GM21447 (cell line): ENCODE data around the gene OSBPL9.
"Not testable (repeated sequence)": the region's sequence is repeated elsewhere in the genome, so short reads cannot be mapped to it uniquely, and the experiment has no call there.

ENCODE experiments used
- ATAC-seq: cut with Tn5 transposase; IDR thresholded peaks from one replicate; pipeline ENCODE4 v1.9.1; 2021; ENCODE audit not compliant: unreplicated experiment

Gene OSBPL9

DNA sequence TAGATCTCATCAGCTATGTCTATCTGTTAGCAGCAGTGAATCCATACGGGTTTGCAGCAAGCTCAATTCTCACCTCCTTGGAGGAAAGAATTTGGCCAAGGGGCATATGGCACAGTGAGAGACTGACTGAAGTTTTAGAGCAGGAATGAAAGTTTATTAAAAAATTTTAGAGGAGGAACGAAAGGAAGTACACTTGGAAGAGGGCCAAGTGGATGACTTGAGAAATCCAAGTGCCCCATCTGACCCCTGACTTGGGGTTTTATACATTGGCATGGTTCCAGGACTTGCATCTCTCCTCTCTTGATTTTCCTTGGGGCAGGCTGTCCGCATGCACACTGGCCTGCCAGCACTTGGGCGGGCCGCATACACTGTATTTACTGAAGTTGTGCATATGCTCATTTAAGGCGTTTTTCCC is 9.2 kb upstream of the OSBPL9 start:
- ATAC-seq = no peak

DNA sequence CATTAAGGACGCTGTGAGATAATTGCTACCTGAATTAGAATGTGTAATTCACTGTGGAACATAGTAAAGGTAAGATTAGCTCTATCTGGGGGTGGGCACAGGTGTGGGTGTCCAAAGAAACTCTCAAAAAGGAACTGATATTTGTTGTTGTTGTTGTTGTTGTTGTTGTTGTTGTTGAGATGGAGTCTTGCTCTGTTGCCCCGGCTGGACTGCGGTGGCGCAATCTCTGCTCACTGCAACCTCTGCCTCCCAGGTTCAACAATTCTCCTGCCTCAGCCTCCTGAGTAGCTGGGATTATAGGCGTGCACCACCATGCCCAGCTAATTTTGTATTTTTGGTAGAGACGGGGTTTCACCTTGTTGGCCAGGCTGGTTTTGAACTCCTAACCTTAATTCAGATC is 6.8 kb upstream of the OSBPL9 start:
- not testable (repeated sequence) for ATAC-seq

DNA sequence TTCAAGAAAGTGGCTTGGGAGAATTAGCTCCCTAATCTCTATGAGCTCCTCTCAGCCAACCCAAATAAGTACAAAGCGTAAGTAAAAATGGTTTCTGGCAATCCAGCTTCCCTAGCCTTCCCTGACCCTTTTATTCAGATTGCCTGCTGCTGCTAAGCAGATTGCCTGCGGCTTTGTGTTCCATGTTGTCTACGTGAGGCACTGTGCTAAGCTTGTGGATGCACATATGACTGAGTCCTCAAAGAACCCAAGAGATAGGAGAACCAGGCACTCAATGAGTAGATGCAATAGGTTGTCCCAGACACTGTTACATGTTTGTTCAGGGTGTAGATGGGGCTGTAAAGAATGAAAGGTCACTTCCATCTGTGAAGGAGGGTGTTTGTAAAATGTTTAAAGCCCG is 6.3 kb upstream of the OSBPL9 start:
- no peak for ATAC-seq

DNA sequence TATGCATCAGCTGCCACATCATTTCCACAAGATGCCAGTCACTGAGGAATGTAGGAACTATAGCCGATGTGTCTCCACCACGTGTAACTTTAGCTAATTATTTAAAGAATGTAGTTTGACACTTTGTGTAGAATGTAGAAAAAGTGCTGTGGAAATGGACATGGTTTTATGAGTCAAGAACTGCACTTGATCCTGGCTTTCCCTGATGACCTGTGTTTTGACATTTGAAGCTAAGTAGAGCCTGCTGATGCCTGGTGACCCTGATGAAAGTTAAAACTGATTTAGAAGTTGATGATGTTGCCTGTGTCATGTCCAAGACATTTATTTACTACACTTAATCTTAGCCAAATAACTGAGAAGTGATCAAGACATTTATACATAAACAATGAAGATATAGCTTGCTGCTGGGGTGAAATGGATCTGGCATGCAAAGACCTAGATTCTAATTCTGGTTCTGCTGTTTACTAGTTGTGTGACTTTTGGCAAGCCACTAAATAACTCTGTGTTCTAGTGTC is 4.4 kb upstream of the OSBPL9 start:
- no peak for ATAC-seq

DNA sequence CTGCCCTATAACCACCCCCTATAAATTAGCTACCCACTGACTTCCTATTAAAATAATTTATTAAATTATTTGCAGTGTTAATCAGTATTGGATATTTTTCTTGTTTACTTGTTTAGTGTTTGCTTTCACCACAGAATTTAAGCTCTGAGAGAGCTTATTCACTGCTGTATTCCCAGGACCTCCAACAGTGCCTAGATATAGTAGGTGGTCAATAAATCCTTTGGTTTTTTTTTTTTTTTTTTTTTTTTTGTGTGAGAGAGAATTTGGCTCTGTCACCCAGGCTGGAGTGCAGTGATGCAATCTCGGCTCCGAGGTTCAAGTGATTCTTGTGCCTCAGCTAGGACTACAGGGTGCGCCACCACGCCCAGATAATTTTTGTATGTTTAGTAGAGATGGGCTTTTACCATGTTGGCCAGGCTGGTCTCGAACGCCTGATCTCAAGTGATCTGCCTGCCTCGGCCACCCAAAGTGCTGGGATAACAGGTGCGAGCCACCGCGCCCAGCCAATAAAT is 1.1 kb upstream of the OSBPL9 start:
- no peak for ATAC-seq

DNA sequence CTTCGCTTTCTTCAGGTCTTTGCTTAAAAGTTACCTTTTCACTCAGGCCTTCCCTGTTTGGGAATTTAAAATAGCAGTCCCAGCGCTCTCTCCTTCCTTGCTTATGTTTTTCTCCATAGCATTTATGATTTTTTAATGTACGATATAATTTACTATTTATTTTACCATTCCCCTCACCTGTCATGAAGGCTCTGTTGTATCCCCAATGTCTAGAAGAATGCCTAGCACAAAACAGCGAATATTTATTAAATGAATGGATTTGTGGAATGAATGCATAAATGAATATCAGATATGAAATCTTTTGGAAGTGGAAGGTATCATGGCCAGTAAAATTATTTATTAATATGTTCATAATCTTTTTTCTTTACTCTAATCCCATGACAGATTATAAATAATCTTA is 402 bp upstream of the OSBPL9 start:
- no peak for ATAC-seq

DNA sequence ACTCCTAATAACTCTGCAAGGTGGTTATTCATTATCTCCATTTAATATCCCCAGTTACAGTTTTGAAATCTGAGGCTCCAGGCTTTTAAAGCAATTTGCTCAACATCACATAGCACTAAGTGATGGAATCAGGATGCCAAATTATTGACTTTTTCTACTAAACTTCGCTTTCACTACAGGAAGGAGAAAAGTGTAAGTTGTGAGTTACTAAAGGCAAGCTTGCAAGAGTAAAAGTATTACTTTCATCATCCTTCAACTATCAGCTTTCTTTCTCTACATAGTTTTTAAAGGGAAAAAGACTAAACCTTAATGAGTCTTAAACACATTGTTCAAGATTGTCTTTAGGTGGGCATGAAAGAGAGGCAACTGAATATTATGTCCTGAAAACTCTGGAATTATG is 1.8 kb downstream of the OSBPL9 start:
- ATAC-seq = no peak

DNA sequence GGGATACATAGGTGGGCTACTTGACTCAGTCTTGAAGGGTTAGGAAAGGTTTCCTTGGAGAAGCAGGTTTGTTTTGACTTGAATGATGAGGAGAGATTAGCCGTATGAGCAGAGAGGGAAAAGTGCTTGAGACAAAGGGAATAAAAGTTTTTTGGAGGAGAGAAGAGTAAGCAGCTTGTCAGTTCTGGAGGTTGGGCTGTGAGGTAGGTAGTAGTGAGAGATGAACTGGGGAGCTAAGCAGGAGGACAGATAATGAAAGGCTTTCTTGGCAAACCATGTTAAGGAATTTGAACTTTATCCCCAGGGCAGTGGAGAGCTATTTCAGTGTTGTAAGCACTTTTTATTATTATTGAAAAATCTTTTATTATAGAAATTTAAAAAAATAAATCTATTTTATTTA is 3.6 kb downstream of the OSBPL9 start:
- no peak for ATAC-seq

DNA sequence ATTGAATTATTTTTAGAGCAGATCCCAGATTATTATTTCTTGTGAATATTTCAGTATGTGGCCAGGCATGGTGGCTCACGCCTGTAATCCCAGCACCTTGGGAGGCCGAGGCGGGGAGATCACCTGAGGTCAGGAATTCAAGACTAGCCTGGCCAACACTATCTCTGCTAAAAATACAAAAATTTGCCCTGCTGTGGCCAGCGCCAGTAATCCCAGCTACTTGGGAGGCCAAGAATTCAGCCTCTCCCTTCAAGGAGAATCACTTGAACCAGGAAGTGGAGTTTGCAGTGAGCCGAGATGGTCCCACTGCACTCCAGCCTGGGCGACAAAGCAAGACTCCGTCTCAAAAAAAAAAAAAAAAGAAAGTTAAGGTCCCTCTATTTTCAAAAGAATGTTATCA is 4.3 kb downstream of the OSBPL9 start:
- no peak for ATAC-seq

DNA sequence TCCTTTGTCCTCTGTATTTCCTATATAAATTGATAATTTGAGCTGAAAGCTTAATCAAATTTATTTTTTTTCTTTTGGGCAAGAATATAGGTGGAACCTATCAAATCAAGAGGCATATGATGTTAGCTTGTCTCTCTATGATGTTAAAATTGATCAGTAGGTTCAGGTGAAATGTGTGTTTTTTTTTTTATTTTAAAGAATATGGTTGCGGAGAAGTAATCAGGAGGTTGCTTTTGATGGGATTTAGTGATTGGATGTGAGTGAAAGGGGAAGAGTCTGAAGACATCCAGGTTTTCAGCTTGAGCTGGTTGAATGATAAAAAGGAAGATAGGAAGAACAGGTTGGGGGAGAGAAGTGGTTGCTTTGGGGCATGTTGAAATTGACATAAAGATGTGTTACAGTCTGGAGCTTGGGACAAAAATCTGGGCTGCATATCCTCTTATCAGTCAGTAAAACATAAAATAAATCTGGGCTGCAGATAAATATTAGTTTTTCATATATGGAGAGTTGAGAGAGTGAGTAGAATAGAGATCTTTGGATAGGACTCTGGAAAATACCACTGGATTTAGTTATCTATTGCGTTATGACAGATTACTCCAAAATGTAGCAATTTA is 5.1 kb downstream of the OSBPL9 start:
- ATAC-seq = no peak

DNA sequence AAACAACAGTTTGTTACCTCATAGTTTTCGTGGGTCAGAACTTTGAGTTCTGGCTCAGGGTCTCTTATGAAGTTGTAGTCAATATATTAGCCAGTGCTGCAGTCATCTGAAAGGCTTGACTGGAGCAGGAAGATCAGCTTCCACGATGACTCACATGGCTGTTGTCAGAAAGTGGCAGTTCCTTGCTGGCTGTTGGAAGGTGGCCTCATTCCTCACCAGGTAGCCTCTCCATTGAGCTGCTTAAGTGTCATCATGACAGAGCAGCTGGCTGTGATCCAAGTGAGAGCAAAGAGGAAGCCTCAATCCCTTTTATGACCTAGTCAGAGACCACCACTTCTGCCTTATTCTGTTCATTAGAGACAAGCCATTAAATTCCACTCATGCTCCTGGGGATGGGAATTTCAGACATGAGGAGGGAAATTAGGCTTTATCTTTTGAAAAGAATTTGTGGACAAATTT is 5.6 kb downstream of the OSBPL9 start:
- ATAC-seq = no peak

DNA sequence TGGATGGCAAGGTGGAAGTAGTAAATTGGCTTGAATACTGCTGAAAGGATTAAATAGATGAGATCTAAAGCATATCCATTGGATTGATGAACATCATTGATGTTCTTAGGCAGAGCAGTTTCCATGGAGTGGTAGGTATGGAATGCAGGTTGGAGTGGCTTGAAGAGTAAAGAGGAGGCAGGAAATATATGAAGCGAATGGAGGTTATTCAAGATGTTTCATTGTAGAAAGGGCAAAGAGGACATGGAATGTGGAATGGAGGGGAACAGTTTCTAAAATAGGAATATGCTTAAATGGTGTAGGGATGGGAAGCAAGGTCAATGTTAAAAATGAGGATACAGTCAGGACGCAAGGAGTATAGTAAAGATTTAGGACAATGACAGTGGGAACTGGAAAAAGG is 6.1 kb downstream of the OSBPL9 start:
- no peak for ATAC-seq

DNA sequence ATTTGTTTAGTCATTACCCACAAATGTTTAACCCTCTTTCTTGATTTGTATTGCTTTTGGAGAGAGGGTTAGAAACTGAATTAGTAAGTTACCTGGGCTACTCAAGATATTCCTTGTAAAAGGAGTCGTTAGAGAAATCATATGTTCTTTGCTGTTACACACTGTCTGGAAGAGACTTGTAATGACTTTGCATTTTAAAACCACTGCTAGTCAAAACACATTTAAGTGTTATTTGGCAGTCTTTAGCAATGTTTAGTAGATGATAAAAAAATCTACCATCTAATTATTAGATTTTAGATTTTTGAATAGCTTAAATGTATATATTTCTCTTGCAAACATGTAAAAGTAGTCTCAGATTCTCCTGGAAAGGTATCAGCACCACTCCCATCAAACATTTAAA is 6.6 kb downstream of the OSBPL9 start:
- ATAC-seq = no peak

DNA sequence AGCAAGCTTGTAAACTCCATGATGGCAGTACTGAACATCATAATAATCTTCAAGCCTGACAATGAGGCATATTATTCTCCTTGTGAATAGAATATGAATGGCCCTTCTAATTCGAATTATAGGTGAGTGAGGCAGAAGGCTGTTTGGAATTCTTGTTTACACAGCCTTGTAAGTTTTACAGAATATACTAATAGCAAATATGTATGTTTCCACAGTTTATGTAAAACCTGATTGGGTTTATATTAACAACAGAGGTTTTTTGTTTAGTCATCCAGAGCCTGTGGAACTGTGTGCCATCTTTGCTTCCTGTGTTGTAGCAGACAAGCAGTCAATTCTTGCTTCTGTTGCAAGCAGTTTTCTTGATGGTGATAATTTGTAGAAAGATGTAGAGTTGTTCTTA is 8.0 kb downstream of the OSBPL9 start:
- no peak for ATAC-seq

DNA sequence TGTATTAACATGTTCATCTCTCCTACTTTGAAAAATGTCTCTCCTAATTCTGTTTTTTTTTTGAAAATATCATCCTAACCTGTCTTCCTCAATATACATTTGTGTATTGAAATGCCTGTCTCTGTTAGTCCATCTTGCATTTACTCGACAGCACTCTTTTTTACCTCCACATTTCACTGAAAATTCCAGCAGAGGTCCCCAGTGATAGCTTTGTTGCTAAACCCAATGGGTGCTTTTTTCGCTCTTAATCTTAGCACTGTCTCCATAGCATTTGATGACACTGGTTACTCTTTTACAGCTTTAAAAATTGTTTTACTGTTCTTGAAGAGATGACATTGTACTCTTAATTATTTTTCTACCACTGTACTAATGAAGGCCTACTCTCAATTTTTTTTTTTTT is 10.8 kb downstream of the OSBPL9 start:
- ATAC-seq = no peak

DNA sequence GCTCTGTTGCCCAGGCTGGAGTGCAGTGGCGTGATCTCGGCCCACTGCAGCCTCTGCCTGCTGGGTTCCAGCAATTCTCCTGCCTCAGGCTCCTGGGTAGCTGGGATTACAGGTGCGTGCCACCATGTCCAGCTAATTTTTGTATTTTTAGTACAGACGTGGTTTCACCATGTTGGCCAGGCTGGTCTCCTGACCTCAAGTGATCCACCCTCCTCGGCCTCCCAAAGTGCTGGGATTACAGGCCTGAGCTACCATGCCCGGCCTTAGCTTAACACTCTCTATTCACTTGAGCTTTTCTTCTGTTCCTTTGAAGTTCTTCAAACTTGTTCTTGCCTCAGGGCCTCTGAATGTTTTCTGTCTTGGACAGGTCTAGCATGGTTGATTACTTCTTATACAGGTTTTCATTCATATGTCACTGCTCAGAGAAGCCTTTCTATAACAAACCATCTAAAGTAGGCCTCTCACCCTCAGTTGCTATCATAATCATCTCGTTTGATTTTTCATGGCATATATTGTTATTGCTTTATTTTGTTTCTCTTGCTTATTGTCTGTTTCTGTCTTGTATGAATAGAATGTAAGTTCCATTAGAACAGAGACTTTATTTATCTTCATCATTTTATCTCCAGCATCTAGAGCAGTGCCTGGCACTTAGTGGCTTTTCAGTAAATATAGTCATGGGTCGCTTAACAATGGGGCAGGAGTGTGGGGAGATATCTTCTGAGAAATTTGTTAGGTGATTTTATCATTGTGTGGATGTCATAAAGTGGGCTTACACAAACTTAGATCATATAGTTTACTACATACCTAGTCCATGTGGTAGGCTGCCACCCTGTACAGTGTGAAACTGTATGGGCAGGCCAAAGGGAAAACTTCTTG is 12.1 kb downstream of the OSBPL9 start:
- no peak for ATAC-seq

DNA sequence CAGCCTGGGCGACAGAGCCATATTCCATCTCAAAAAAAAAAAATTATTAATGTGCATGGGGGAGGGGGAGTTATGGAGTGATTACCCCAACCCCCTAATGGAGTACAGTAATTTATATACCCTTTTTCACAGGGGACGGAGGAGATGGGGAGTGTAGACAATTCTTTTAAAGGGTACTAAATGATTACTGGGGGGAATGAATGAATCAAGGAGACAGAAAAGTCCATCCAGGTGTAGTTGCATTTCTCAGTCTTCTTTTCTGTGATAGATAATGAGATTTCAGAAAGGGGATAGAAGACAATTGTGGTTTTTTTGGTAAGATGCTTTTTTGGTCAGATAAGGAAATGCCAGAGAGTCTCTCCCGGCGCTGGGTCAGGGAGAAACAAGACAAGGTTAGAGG is 13.0 kb downstream of the OSBPL9 start:
- no peak for ATAC-seq

DNA sequence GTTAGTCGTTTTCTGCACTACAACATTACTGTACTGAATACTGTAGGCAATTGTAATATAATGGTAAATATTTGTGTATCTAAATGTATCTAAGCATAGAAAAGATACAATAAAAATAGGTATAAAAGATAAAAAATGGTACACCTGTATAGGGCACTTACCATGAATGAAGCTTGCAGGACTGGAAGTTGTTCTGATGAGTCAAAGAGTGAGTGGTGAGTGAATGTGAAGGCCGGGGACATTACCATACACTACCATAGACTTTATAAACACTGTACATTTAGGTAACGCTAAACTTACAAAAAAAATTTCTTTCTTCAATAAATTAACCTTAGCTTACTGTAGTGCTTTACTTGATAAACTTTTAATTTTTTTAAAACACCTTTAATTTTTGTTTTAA is 13.5 kb downstream of the OSBPL9 start:
- ATAC-seq = no peak

DNA sequence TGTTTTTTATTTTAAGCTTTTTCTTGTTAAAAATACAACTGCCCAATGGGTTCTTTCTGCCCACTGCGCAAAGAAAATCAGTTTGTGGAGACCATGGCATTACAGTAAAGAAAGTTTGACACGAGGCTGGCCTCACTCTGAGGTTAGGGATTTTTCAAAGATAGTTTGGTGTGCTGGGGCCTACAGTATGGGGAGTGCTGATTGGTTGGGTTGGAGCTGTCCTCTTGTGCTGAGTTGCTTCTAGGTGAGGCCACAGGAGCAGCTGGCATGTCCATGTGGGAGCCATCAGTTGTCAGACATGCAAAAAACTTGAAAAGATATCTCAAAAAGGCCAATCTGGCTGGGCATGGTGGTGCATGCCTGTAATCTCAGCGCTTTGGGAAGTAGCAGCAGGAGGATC is 14.0 kb downstream of the OSBPL9 start:
- ATAC-seq = no peak

DNA sequence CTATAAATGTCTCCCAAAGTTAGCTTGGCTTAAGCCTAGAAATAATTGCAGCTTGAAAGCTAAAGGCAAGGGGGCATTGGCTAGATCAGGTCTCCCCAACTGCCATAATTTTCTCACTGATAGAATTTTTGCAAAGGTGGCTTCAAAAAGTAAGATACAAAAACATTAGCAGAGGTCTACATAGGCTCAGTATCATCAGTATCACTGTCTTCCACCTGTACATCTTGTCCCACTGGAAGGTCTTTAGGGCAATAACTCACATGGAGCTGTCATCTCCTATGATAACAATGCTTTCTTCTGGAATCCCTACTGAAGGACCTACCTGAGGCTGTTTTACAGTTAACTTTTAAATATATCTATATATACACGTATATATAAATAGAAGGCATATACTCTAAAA is 14.9 kb downstream of the OSBPL9 start:
- ATAC-seq = no peak

DNA sequence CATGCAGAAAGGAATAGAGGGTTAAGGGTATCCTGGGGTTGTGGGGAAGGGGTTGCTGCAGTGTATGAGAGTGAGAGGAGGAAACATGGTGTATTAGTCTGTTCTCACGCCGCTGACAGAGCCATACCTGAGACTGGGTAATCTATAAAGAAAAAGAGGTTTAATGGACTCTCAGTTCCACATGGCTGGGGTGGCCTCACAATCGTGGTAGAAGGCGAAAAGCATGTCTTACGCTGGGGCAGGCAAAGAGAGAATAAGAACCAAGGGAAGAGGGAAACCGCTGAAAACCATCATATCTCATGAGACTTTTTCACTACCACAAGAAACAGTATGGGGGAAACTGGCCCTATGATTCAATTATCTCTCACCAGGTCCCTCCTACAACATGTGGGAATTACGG is 17.7 kb downstream of the OSBPL9 start:
- no peak for ATAC-seq

DNA sequence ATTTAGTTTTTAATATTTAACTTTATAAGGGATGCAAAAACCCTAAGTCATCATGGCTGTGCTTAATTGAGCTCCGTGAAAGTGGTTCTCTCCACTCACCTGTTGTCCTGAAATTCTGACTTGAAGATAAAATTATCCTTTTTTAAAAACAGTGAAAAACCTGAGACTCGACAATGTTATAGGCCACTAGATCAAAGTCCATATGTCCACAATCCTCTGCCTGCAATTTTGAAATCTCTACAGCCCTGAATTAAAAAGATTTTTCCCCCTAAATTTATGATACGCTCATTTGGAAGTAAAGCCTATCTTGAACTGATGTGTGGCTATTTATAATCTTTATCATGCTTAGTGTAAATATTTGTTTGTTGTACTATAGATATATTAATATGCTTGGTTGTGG is 18.7 kb downstream of the OSBPL9 start:
- ATAC-seq = no peak
